Stimulated activated CD4-positive, alpha-beta T cell treated with anti-CD3 and anti-CD28 coated beads, TNF-alpha, amount 100 ng/mL, for 1 hour (primary cell): Measurements from ENCODE around the gene OTUB1.
"Not testable (repeated sequence)": the region's sequence is repeated elsewhere in the genome, so short reads cannot be mapped to it uniquely, and the experiment has no call there.

ENCODE experiments used
- DNase-seq, 3 donors: peaks; one replicate each; pipeline ENCODE4 v3.0.0-alpha.2; 2020; ENCODE audit warnings: low read depth in 3 of 3, low spot score in 1 of 3

Gene OTUB1

DNA sequence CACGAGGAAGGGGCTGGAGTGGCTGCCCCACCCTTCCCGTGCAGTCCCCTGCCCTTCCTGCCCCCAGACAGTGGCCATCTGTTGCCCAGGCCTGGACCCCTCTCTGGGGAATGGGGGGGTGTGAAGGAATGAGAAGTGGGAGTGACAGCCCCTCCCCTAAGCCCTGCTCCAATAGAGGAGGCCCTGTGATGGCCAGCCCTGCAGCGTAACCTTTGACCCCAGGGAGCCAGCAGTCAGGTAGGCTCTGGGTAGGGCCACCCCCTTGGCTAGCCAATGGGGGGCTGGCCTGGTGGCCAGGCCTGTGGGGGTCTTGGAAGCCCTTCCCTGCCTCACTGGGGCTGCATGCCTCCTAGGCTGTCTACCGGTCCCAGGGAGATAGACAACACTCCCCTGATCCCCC lies 56.1 kb downstream of the OTUB1 start:
- no peak for DNase-seq

GRCh38 chr11:64043545-64043944 lies 57.3 kb downstream of the OTUB1 start:
- DNase-seq: no peak

DNA sequence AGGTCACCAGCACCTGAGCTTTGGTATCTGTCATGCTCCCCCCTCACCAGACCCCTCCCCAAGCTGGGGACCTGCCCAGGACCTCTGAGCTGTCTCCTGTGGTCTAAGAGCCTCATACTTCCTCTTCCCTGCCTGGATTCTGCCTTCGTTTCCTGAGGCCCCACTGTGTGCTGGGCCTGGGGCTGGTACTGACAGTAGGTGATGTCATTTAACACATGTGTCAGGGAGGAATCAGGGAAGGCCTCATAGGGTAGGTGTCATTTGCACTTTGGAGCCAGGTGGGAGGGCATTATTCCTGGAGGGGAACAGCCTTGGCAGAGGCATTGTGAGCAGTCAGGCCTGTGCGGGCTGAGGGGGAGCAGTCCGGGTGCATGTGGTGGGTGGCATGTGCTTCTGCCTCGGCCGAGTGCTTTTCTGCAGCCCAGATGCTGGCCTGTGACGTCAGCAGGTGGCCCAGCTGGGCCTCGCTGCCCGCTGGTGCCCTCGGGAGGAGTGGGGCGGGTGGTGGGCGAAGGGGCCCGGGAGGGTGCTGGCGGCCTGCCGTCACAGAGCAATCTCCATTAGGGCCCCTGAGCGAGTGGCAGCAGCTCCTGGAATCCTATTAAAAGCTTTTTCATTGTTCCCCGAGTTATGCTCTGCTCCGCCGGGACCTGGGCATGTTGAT lies 58.6 kb downstream of the OTUB1 start:
- no peak for DNase-seq

DNA sequence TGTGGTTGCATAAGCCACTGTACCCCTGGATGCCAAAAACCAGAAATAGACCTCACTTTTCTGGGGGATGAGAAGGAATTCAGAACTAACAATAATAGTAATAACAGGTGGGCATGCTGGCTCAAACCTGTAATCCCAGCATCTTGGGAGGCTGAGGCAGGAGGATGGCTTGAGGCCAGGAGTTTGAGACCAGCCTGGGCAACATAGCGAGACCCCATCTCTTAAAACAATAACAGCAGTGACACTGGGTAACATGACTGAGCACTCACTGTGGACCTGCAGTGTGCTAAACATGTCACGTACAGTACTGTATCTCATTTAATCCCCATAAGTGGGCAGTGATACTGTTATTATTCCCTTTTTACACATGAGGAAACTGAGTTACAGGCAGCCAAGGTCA lies 59.5 kb downstream of the OTUB1 start:
- no peak for DNase-seq

- DNase-seq: not testable (repeated sequence)
These were observed 61.1 kb downstream of the OTUB1 start for GRCh38 chr11:64047373-64047772.
